Esophagus (tissue), 2 donors: ENCODE data around the gene AQP4. TPM values are rescaled to one million over a fixed set of nuclear protein-coding genes. Genes with fewer than 3 reads are reported as not detected.

Source experiments
- H3K27ac ChIP-seq, 2 donors: one replicate each; pipeline ENCODE4 v1.5.1; 2013; ENCODE audit warnings: low read depth in 2 of 2, mild to moderate bottlenecking in 2 of 2, inconsistent platforms in 1 of 2, low read length in 1 of 2, moderate library complexity in 1 of 2
- H3K27me3 ChIP-seq, 2 donors: one replicate each; pipeline ENCODE4 v1.6.1; 2013; ENCODE audit warnings: low read length in 2 of 2, control low read depth in 1 of 2, mild to moderate bottlenecking in 1 of 2; ENCODE audit not compliant: insufficient read depth in 2 of 2, control insufficient read depth in 1 of 2
- H3K36me3 ChIP-seq, 2 donors: one replicate each; pipeline ENCODE4 v1.6.1; 2013; ENCODE audit warnings: low read length in 1 of 2; ENCODE audit not compliant: control insufficient read depth in 2 of 2, insufficient read depth in 2 of 2
- H3K4me1 ChIP-seq, 2 donors: one replicate each; pipeline ENCODE4 v1.6.1; 2013; ENCODE audit warnings: low read length in 1 of 2; ENCODE audit not compliant: control insufficient read depth in 2 of 2, insufficient read depth in 2 of 2
- H3K4me3 ChIP-seq, 2 donors: one replicate each; pipeline ENCODE4 v1.5.1; 2013; ENCODE audit warnings: low read length in 2 of 2, mild to moderate bottlenecking in 2 of 2, low read depth in 1 of 2, moderate library complexity in 1 of 2
- H3K9me3 ChIP-seq, 2 donors: one replicate each; pipeline ENCODE4 v1.6.1; 2013; ENCODE audit warnings: mild to moderate bottlenecking in 2 of 2, low read depth in 1 of 2, low read length in 1 of 2, moderate library complexity in 1 of 2; ENCODE audit not compliant: control insufficient read depth in 2 of 2, insufficient read depth in 1 of 2
- WGBS, 2 donors: extraction: QIAGEN DNeasy Blood & Tissue Kit; methylation state at CpG; one replicate each; pipeline ENCODE4 v1.1.7; 2013; 5-methylcytosine and 5-hydroxymethylcytosine counted together
- polyA plus RNA-seq, 2 donors: library from polyadenylated mRNA; stranded (reverse); fragments of 200-250 nt; gene quantifications; one replicate each; pipeline ENCODE4 v1.2.3, GENCODE V29; 2013
- donor health status: healthy with polysubstance abuse.
- donor health status: Bipolar disorder and iron deficiency.

Gene AQP4
- polyA plus RNA-seq, 2 donors, result 0.02 to 0.04 TPM

GRCh38 chr18:26854292-26854881 is 11.1 kb downstream of the AQP4 start:
- Histone ChIP-seq H3K27me3 (no peaks in the 10 kb centered on the region), H3K9me3 (no peaks in the 10 kb centered on the region), H3K27ac (no peak overlapping the region), H3K4me3 (no peak overlapping the region), H3K36me3 (no peaks in the 10 kb centered on the region), H3K4me1 (no peaks in the 10 kb centered on the region)
- WGBS, 2 donors, result 68 to 75% methylated on average over 10 of the region's 10 CpGs

DNA sequence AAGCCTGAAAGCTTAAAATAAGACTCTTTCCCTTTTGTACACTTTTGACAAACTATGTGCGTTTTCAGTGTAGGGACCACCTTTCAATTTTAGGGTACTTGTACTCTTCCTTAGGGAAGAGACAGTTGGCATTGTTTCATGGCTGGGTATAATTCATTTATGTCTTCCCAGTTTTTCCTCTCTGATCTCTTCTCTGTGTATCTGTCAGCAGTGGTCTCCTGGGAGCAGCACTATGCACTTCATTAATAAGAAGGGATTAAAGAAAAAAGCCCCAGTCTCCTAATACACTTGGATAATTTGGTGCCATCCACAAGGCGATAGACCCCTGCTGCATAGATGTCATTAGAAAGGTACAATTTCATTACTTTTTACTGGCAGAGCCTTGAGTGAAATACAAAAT is 12.1 kb downstream of the AQP4 start:
- Histone ChIP-seq H3K4me1 (no peaks in the 10 kb centered on the region), H3K9me3 (no peaks in the 10 kb centered on the region), H3K27me3 (no peaks in the 10 kb centered on the region), H3K27ac (no peak overlapping the region), H3K4me3 (no peak overlapping the region), H3K36me3 (no peaks in the 10 kb centered on the region)
- WGBS, 2 donors, result 92% methylated on average over 2 of the region's 2 CpGs

GRCh38 chr18:26843760-26844159 is 21.7 kb downstream of the AQP4 start:
- H3K27me3 ChIP-seq, result no peaks in the 10 kb centered on the region

GRCh38 chr18:26840965-26841364 is 24.5 kb downstream of the AQP4 start:
- no peaks in the 10 kb centered on the region for H3K9me3 ChIP-seq
- H3K27me3 ChIP-seq, result no peaks in the 10 kb centered on the region
- 76 to 79% methylated on average over 5 of the region's 5 CpGs for WGBS, 2 donors
- H3K27ac ChIP-seq, result no peak overlapping the region
- no peaks in the 10 kb centered on the region for H3K36me3 ChIP-seq
- no peaks in the 10 kb centered on the region for H3K4me1 ChIP-seq
- no peak overlapping the region for H3K4me3 ChIP-seq

More at GRCh38 chr18:26843760-26844159, 21.7 kb downstream of the AQP4 start:
- no peaks in the 10 kb centered on the region for H3K9me3 ChIP-seq
- no peaks in the 10 kb centered on the region for H3K36me3 ChIP-seq
- H3K4me1 ChIP-seq, result no peaks in the 10 kb centered on the region
- H3K4me3 ChIP-seq, result no peak overlapping the region
- no peak overlapping the region for H3K27ac ChIP-seq
- 88 to 92% methylated on average over 1 of the region's 1 CpG for WGBS, 2 donors

DNA sequence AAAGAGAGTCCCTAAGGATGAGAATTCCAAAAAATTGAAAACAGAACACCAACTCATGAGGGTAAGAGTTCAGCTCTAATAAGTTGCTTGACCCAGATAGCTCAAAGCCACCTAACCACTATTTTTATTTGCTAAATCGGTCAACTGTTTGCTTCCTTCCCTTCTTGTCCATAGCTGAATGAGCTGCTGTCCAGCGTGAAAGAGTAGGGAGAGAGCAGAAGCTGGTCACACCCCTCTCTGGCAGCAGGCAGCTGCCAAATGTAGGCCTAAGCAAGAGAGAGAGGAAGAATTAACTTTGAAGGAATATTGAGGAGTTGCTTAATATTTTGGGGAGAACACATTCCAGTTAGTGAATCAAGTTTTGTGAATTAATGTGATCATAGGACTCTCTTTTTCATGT is 25.9 kb downstream of the AQP4 start:
- H3K36me3 ChIP-seq, result no peaks in the 10 kb centered on the region
- no peaks in the 10 kb centered on the region for H3K4me1 ChIP-seq
- no peaks in the 10 kb centered on the region for H3K27me3 ChIP-seq
- no peaks in the 10 kb centered on the region for H3K9me3 ChIP-seq
- H3K4me3 ChIP-seq, result no peak overlapping the region
- 42 to 59% methylated on average over 2 of the region's 2 CpGs for WGBS, 2 donors
- no peak overlapping the region for H3K27ac ChIP-seq

DNA sequence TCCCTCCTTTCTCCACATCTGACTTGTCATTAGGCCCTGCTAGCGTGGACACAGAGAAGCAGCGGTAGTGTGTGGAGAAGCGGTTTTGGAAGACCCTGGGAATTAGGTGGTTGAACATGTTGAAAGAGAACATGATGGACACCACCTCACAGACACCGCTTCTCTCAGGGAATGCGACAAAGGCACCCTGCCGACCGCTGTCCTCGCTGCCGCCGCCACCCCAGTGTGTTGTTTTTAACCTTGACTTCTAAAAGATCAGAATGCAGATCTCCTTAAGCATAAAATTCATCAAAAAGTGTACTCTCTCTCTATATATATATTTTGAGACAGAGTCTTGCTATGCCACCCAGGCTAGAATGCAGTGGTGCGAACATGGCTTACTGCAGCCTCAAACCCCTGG is 33.2 kb downstream of the AQP4 start:
- peaks cover 0 to 3% of the 10 kb centered on the region in 2 donors for H3K4me1 ChIP-seq
- H3K9me3 ChIP-seq, result no peaks in the 10 kb centered on the region
- no peaks in the 10 kb centered on the region for H3K36me3 ChIP-seq
- H3K27ac ChIP-seq, result no peak overlapping the region
- H3K4me3 ChIP-seq, result no peak overlapping the region
- H3K27me3 ChIP-seq, result no peaks in the 10 kb centered on the region
- 94 to 97% methylated on average over 11 of the region's 11 CpGs for WGBS, 2 donors

DNA sequence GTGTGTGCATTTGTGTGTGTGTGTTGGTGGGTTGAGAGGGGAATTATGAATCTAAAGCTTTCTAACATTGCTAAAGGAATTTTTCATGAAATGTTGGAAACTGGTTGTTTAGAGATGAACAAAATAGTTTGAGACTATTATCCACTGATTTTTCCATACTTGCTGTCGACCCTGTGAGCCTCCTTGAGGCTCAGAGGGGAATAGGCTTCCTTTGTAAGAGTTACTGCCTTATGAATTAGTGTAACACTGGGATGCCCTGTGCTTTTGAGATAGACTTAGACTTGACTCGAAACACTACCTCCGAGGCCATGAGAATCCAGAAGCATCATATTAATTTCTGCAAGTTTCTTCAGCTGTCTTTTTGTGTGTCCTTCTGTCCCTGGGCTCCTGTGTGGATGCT is 37.9 kb downstream of the AQP4 start:
- WGBS, 2 donors, result 74% methylated on average over 3 of the region's 3 CpGs
- Histone ChIP-seq H3K4me1 (no peaks in the 10 kb centered on the region), H3K4me3 (no peak overlapping the region), H3K27ac (no peak overlapping the region), H3K27me3 (no peaks in the 10 kb centered on the region), H3K36me3 (no peaks in the 10 kb centered on the region), H3K9me3 (no peaks in the 10 kb centered on the region)

- H3K9me3 ChIP-seq, result no peaks in the 10 kb centered on the region
- H3K27ac ChIP-seq, result no peak overlapping the region
- H3K4me1 ChIP-seq, result no peaks in the 10 kb centered on the region
- H3K4me3 ChIP-seq, result no peak overlapping the region
- WGBS, 2 donors, result 61 to 66% methylated on average over 6 of the region's 6 CpGs
- H3K27me3 ChIP-seq, result no peaks in the 10 kb centered on the region
- H3K36me3 ChIP-seq, result no peaks in the 10 kb centered on the region
Measured at GRCh38 chr18:26826656-26827235, 38.8 kb downstream of the AQP4 start.

- no peaks in the 10 kb centered on the region for H3K4me1 ChIP-seq
- H3K36me3 ChIP-seq, result no peaks in the 10 kb centered on the region
- no peaks in the 10 kb centered on the region for H3K27me3 ChIP-seq
- 63 to 67% methylated on average over 1 of the region's 1 CpG for WGBS, 2 donors
- no peak overlapping the region for H3K27ac ChIP-seq
- H3K9me3 ChIP-seq, result peaks cover 0 to 3% of the 10 kb centered on the region in 2 donors
- no peak overlapping the region for H3K4me3 ChIP-seq
Measured at GRCh38 chr18:26821181-26821580, 44.3 kb downstream of the AQP4 start.

DNA sequence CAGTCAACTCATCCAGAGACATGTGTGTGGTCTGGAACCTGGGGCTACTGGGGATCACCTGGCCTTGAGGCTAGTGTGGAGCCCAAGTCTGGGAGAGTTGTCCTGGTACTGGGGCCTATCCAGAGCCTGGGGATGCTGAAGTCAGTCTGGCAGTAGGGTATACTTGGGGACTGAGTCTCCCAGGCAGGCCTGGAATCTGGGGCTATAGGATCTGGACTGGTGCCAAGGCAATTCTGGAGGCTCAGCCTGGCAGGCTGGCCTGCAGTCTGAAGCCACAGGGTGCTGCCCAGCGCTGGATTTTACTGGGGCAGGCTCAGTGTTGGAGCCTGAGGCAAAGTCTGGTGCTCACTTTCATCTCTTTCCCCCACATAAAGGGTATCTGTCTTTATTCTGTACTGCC is 46.5 kb downstream of the AQP4 start:
- H3K9me3 ChIP-seq, result peaks cover 0 to 3% of the 10 kb centered on the region in 2 donors
- H3K4me3 ChIP-seq, result no peak overlapping the region
- 82 to 90% methylated on average over 1 of the region's 1 CpG for WGBS, 2 donors
- H3K4me1 ChIP-seq, result no peaks in the 10 kb centered on the region
- no peaks in the 10 kb centered on the region for H3K27me3 ChIP-seq
- no peak overlapping the region for H3K27ac ChIP-seq
- no peaks in the 10 kb centered on the region for H3K36me3 ChIP-seq
